T-helper 22 cell (primary cell): ENCODE measurements around the gene KCNT2.
"Not testable (repeated sequence)": the region's sequence is repeated elsewhere in the genome, so short reads cannot be mapped to it uniquely, and the experiment has no call there.

Source experiments
- DNase-seq: peaks from one replicate; pipeline ENCODE4 v3.0.0-alpha.2; 2020; ENCODE audit warnings: low read depth

KCNT2 gene

GRCh38 chr1:196608390-196609369 lies at the start of gene KCNT2:
Gene KCNT2, minus strand, starts transcription at chr1:196608440. Its CDS starts 131 bp downstream, at chr1:196608309.
- peak; percentile 27 for DNase-seq

- no peak for DNase-seq
These were observed 47.3 kb upstream of the KCNT2 start for GRCh38 chr1:196655494-196655893.

DNA sequence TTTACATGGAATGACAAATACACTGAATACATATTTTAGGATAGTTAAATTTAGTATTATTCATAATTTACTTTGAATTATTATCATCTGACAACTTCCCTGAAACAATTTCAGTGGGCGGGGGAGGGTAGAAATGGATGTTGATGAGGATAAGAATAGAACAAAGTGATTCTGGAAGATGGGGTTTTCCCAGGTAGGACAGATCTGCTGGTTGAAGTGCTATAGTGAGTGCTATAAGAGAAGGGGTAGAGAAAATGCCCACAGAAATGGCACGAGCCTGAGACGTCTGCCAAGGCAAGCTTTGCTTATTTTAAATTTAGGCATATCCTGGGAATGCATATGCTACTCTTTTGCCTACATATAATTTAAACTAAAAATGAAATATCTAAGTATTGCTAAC lies 46.8 kb upstream of the KCNT2 start:
- no peak for DNase-seq

GRCh38 chr1:196654271-196654670 lies 46.0 kb upstream of the KCNT2 start:
- DNase-seq, result no peak

- no peak for DNase-seq
These were observed 43.5 kb upstream of the KCNT2 start, which contains the start of gene CFH for GRCh38 chr1:196651637-196652215. Gene CFH, plus strand, starts transcription at chr1:196652043. Its CDS starts 75 bp downstream, at chr1:196652118.

DNA sequence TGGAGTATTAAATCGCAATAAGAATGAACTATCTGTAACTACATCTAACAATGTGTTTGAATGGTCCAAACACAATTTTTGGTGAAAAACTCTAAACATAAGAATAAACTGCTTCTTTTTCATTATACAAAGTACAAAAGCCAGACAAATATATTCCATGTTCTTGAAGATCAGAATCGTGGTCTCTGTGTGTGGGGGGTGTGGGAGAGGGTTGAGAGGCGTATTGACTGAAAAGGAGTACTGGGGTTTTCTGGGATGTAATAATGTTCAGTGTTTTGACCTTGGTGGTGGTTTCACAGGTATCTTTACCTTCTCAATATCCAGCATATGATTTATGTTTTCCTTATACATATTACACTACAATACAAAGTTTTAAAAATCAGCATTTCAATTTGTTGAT lies 42.8 kb upstream of the KCNT2 start:
- DNase-seq, result no peak

- no peak for DNase-seq
These were observed 42.2 kb upstream of the KCNT2 start for GRCh38 chr1:196650403-196650802.

GRCh38 chr1:196649990-196650389 lies 41.8 kb upstream of the KCNT2 start:
- no peak for DNase-seq

DNA sequence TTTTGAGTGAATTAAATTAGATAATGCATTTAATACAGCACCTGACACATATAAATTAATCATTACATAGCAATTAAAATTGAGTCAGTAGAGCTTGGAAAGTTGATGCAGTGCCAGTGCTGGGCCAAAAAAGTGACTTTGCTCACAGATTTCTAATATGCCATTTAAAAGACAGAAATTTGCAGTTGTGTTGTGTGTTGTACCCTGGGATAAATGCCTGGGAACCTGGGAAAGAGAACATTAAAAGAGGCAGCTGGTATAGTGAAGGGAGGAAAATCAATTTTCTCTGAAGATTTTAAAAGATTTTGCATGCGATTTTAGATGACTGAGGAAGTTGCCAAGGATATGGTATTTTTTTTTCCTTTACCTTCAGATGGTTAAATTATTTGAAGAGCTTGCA lies 32.7 kb upstream of the KCNT2 start:
- no peak for DNase-seq

DNA sequence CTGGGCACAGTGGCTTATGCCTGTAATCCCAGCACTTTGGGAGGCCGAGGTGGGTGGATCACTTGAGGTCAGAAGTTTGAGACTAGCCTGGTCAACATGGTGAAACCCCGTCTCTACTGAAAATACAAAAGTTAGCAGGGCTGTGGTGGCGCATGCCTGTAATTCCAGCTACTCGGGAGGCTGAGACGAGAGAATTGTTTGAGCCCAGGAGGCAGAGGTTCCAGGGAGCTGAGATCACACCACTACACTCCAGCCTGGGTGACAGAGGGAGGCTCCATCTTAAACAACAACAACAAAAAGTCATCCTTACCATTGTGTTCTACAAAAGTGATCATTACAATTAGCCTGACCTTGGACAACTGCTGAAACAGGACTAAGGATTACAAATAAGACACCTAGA lies 31.1 kb upstream of the KCNT2 start:
- DNase-seq, result not testable (repeated sequence)

- no peak for DNase-seq
These were observed 30.2 kb upstream of the KCNT2 start for GRCh38 chr1:196638466-196638865.

- DNase-seq, result no peak
These were observed 29.4 kb upstream of the KCNT2 start for GRCh38 chr1:196637606-196638005.

GRCh38 chr1:196628838-196629237 lies 20.6 kb upstream of the KCNT2 start:
- no peak for DNase-seq

DNA sequence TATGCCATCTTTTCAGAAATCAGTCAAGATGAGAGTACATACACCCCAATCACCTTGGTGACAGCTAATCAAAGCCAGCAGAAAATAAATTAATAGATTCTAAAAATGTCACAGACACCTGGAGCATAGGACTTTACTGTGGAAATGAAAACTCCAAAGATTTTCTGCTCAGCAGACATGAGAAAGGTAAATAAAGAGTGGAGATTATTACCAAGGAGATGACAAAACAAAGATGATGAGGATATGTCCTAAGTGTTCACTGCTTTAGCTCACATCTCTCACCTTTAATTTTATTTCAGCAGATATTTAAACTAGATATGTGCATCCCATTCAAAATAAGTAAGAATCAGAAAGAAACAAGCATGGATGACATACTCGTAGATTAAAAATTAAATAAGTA lies 14.8 kb upstream of the KCNT2 start:
- no peak for DNase-seq

DNA sequence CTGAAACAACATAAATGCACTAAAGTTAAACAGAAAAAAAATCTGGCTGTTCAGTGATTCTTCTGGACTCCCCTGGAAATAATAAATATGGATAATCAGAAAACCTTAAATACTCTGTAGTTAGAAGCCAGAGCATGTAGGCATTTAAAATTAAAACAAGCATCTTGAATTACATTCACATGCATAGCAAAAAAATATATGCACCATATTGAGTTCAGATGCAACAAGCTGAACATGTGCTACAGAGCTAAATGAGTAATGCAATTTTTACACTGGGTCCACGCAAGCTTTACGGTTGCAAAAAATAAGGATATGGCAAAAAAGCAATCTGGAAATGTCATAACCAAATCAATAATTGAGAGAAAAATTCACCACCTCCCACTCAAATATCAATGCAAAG lies 11.5 kb upstream of the KCNT2 start:
- DNase-seq, result no peak

DNA sequence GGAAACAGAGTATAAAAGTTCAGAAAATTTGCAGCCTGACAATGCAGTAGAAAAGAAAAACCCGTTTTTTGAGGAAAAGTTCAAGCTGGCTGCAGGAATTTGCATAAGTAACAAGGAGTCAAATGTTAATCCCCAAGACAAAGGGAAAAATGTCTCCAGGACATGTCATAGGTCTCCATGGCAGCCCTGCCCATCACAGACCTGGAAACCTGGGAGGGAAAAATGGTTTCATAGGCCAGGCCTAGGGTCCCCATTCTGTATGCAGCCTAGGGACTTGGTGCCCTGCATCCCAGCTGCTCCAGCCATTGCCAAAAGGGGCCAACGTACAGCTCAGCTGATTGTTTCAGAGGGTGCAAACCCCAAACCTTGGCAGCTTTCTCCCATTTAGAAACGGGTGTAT lies 3.6 kb upstream of the KCNT2 start:
- DNase-seq, result no peak

DNA sequence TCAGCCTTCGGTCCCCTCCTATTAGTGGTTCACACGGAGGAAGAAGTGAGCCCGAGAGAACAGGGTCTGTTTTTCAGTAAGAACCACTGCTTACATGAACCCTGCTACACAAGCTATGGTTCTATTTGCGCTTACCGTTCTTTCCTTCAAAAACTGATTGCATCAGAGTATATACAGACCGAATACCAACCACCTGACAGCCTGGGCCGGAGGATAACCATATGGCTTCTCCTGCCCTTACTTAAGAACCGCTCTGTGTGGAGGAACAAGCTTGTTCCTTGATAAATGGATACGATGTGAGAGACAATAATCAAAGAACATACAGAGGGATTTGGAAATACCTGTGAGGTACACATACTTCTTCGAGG lies 1.1 kb upstream of the KCNT2 start:
- DNase-seq, result no peak

- no peak for DNase-seq
These were observed 259 bp downstream of the KCNT2 start for GRCh38 chr1:196607981-196608380.

DNA sequence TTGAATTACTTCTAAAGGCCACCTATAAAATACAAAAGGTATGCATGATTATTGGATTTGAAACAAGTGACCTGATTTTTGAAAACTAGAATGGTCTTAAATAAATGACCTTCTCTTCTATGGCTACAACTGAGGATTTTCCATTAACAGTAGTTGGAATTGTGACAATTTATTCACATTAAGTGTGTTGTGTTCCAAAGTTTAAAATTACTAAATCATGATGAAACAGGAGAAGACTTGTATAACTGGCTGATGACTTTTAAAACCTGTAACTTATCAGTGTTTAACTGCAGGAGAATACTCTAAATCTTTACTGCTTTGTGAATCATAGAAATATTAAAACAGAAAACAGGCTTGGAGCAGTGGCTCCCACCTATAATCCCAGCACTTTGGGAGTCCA lies 4.6 kb downstream of the KCNT2 start:
- DNase-seq, result no peak

DNA sequence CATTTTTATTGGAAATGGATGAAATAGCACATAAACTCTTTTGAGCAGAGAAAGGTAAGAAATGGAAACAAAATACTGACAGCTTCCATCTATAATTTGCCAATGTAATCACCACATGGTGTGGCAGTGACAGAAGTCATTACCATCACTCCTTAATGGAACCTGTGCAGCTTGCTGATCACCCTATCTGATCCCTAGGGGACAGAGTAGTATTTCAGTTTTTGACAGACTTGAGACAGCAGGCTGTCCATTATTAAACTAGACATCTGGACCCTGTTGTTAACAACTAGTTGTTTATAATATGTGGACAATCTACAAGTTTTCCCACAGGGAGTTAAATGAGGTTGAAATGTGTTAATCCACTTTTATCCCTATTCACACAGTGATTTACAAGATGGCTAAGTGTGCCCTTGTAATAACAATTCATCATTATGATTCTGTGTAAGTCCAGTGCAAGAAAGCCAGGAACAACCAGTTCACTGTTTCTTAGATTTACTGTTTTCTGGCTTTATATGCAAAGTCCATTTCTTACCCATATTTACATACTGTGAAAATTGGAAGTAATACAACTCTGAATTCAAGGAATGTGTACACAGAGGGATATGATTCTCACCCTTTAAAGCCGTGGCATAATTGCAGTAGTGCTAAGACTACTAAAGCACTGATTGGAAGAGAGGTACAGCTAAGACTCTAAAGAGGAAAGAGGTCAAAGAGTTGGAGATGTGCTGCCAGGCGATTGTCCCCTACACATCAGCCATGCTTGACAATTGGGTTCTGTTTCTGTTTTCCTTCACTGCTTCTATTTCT lies 9.1 kb downstream of the KCNT2 start:
- no peak for DNase-seq

DNA sequence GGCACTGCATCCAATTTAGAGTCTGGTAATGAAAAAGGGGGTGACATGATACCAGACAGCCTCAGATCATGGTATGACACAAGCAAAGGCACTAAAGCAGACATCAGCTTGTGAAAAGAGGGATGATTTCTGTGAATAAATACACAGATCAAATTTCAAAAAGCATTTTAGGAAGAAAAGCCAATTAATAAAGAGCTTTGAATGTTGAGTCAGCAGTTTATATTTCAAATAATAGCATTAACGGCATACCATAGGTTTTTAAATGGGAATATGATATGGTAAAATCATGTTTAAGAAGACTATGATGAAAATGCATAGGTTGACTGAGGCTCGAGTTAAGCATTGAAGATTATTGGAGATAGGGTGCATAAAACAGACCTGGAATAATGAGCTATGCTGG lies 13.5 kb downstream of the KCNT2 start:
- DNase-seq, result no peak

GRCh38 chr1:196593955-196594354 lies 14.3 kb downstream of the KCNT2 start:
- DNase-seq, result no peak

DNA sequence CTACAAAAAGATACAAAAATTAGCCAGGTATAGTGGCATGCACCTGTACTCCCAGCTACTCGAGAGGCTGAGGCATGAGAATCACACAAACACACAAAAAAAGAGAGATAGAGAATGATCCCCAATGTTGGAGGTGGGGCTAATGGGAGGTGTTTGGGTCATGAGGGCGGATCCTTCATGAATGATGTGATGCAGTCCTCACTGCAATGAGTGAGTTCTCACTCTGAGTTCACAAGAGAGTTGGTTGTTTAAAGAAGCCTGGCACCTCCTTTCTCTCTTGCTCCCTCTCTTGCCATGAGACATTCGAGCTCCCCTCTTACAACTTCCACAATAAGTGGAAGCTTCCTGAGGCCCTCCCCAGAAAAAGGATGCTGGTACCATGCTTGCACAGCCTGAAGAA lies 17.3 kb downstream of the KCNT2 start:
- no peak for DNase-seq
